Myometrial cell (primary cell): ENCODE results near the gene TOB2. TPM values are rescaled to one million over a fixed set of nuclear protein-coding genes. Genes with fewer than 3 reads are reported as not detected.

Experiments used
- total RNA-seq: library from RNA; depleted of rRNA; stranded (reverse); fragments of >200 nt; gene quantifications from 2 replicates; pipeline ENCODE4 v1.2.3, GENCODE V29; 2015

The TOB2 gene, protein sequence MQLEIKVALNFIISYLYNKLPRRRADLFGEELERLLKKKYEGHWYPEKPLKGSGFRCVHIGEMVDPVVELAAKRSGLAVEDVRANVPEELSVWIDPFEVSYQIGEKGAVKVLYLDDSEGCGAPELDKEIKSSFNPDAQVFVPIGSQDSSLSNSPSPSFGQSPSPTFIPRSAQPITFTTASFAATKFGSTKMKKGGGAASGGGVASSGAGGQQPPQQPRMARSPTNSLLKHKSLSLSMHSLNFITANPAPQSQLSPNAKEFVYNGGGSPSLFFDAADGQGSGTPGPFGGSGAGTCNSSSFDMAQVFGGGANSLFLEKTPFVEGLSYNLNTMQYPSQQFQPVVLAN
- total RNA-seq, result 27.1 and 36.6 TPM in 2 replicates

DNA sequence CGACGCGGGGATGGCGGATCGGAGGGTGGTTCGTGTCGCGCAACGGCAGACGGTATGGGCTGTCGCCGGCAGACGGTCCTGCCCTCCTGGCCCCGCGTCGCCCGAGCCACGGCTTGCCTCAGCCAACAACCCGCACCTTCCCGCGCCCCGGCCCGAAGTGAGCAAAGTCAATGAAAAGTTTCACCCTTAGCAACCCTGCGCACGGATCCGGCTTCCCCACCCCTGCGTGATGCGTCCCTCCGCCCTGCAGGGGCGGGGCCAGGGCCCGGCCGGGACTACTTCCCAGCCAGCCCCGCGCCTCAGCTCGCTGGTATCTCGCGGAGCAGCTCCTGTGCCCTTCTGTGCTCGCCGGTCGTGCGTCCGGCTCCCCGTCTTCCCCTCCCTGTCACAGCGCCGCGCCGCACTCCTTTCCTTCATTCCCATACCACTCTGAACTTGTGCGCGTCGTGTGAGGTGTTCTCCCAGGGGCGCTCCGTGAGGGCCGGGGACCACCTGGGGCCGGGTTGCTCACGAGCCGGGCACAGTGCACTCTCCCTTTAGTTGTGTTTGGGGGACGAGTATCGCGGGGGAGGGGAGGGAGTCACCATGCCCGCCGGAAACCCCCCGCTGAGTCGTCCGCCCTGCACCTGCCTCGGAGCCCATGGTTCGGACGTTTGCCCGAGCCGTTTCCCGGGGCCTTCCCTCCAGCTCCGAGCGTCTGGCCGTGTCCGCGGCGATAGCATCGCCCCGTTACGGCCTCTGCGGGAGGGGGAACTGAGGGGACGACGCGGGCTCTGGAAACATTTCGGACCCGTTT, at the start of gene TOB2:
Gene TOB2 (minus strand): TSS at position 163 of the 796 bp plus-strand sequence. CDS start 9,456 bp downstream, outside the sequence.

DNA sequence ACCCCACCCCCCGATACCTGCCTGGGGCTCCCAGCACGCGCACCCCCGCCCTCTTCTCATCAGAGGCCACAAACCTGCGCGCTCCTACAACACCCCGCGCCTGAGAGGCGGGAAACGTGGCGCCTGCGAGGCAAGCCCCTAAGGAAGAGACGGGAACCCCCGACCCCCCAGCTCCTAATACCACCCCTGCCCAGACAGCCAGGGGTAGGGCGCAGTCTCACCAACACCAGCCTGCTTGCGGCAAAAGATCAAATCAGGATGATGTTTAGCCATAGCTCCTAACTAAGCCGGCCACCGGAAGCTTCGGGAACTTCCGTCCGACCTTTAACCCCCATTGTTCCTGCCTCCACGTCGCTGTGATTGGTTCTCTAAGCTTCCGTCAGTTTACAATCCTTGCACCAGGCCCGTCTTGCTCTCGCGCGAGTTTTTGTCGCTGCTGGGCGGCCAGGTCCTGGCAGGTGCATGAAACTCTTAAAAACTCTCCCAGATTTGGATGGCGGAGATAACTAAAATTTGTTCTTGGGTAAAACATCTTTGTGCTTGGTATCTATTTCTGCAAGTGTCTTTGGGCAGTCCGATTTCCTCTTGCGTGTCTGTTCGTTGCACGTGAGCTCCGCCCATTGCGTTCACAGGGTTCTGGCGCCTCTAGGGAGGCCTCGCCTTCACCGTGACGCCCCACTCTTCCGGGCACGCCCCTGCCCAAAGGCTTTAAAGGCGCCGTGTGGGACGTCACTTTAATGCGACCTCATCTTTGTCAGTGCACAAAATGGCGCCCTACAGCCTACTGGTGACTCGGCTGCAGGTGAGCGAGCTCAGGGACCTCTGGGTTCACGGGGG, 22.0 kb upstream of the TOB2 start, which contains the start of the genes ACO2 and PHF5A:
Gene ACO2 (plus strand): TSS at position 737 of the 837 bp plus-strand sequence. CDS start 30 bp downstream, at position 767.
Gene PHF5A (minus strand): TSS at position 312 of the 837 bp plus-strand sequence. CDS start 39 bp downstream, at position 273.

Other genes starting within 250 kb of the TOB2 start
- gene L3MBTL2, start 241.5 kb downstream of the TOB2 start, total RNA-seq, result 25.9 and 28.7 TPM in 2 replicates
- gene CHADL, start 205.9 kb downstream of the TOB2 start, total RNA-seq, result 0.29 and 0.89 TPM in 2 replicates
- gene RANGAP1, start 160.6 kb downstream of the TOB2 start, total RNA-seq, result 121 and 144 TPM in 2 replicates
- gene ZC3H7B, start 145.3 kb downstream of the TOB2 start, total RNA-seq, result 49.3 and 51.6 TPM in 2 replicates
- 10.8 and 16.7 TPM in 2 replicates for gene TEF, start 64.9 kb downstream of the TOB2 start, total RNA-seq
- gene PHF5A, start 21.9 kb upstream of the TOB2 start, total RNA-seq, result 47.5 and 55.6 TPM in 2 replicates
- gene ACO2, start 22.3 kb upstream of the TOB2 start, total RNA-seq, result 103 and 109 TPM in 2 replicates
- gene POLR3H, start 97.7 kb upstream of the TOB2 start, total RNA-seq, result 10.5 and 27.7 TPM in 2 replicates
- gene CSDC2, start 114.2 kb upstream of the TOB2 start, total RNA-seq, result 2.3 and 2.7 TPM in 2 replicates
- 81.0 and 105 TPM in 2 replicates for gene PMM1, start 143.0 kb upstream of the TOB2 start, total RNA-seq
- 23.9 and 31.1 TPM in 2 replicates for gene DESI1, start 174.2 kb upstream of the TOB2 start, total RNA-seq
- gene XRCC6, start 174.5 kb upstream of the TOB2 start, total RNA-seq, result 492 and 504 TPM in 2 replicates
- 139 and 170 TPM in 2 replicates for gene SNU13, start 242.1 kb upstream of the TOB2 start, total RNA-seq